Activated T-helper 2 cell treated with anti-CD3 and anti-CD28 coated beads, Interferon-gamma antibody, Interleukin-2, Interleukin-4, amounts not matched to agents 10 μg/mL and 5 μg/mL and 100 μg/mL, durations not matched to agents 14 hours and 24 hours and 36 hours (primary cell): ENCODE results near the gene GALNT2. TPM values are rescaled to one million over a fixed set of nuclear protein-coding genes. Genes with fewer than 3 reads are reported as not detected.

ENCODE experiments used
- DNase-seq: peaks from one replicate; pipeline ENCODE4 v3.0.0; 2021; ENCODE audit warnings: low spot score
- H3K27ac Mint-ChIP-seq: one replicate; pipeline ENCODE4 v1.8.0; 2021; ENCODE audit warnings: mixed read lengths
- H3K27me3 Mint-ChIP-seq: one replicate; pipeline ENCODE4 v1.8.0; 2021; ENCODE audit warnings: low read depth, mixed read lengths
- H3K36me3 Mint-ChIP-seq: one replicate; pipeline ENCODE4 v1.8.0; 2021; ENCODE audit warnings: low read depth, mixed read lengths
- H3K4me1 Mint-ChIP-seq: one replicate; pipeline ENCODE4 v1.8.0; 2021; ENCODE audit warnings: low read depth, mixed read lengths
- H3K4me3 Mint-ChIP-seq: one replicate; pipeline ENCODE4 v1.8.0; 2021; ENCODE audit warnings: low read depth, mild to moderate bottlenecking, moderate library complexity, mixed read lengths
- H3K9me3 Mint-ChIP-seq: one replicate; pipeline ENCODE4 v1.8.0; 2021; ENCODE audit warnings: mixed read lengths
- intact Hi-C: fragments of 100-400 bp; cut with micrococcal nuclease; formaldehyde crosslinking; loops from one replicate; pipeline ENCODE4 v1.15.1; 2023
- total RNA-seq: library from RNA; stranded (reverse); gene quantifications from 2 replicates; pipeline ENCODE4 v1.2.3, GENCODE V29; 2022

GALNT2 gene
- 58.9 and 59.3 TPM in 2 replicates for total RNA-seq

- peak within 1 kb of the TSS; percentile 85 for H3K27ac Mint-ChIP-seq
- H3K27me3 Mint-ChIP-seq: peaks cover 6% of the 10 kb centered on the region
- intact Hi-C loops: loop anchor here (1.0 to 5.0 kb wide), 10 partner anchors 18 to 1396 kb away; partner anchors contain the start of genes ARV1 and TTC13
- peaks cover 32% of the 10 kb centered on the region for H3K4me1 Mint-ChIP-seq
- DNase-seq: peak; percentile 87
- H3K36me3 Mint-ChIP-seq: peaks cover 3% of the 10 kb centered on the region
- peak within 1 kb of the TSS; percentile 89 for H3K4me3 Mint-ChIP-seq
- peaks cover 17% of the 10 kb centered on the region for H3K9me3 Mint-ChIP-seq
These were observed at the start of gene GALNT2 for GRCh38 chr1:230066466-230067404. GALNT2 (plus strand) TSS chr1:230067238; CDS start chr1:230067281, 43 bp downstream.

GRCh38 chr1:230020451-230020850 lies 46.6 kb upstream of the GALNT2 start:
- no peaks in the 10 kb centered on the region for H3K9me3 Mint-ChIP-seq
- no peak overlapping the region for H3K4me3 Mint-ChIP-seq
- H3K27me3 Mint-ChIP-seq: peaks cover 12% of the 10 kb centered on the region
- no peaks in the 10 kb centered on the region for H3K4me1 Mint-ChIP-seq
- intact Hi-C loops: no loop called here
- no peak overlapping the region for H3K27ac Mint-ChIP-seq
- H3K36me3 Mint-ChIP-seq: no peaks in the 10 kb centered on the region
- no peak for DNase-seq

- H3K4me1 Mint-ChIP-seq: no peaks in the 10 kb centered on the region
- peaks cover 12% of the 10 kb centered on the region for H3K27me3 Mint-ChIP-seq
- intact Hi-C loops: no loop called here
- no peak overlapping the region for H3K27ac Mint-ChIP-seq
- no peak for DNase-seq
- no peak overlapping the region for H3K4me3 Mint-ChIP-seq
- H3K9me3 Mint-ChIP-seq: no peaks in the 10 kb centered on the region
- no peaks in the 10 kb centered on the region for H3K36me3 Mint-ChIP-seq
These were observed 44.2 kb upstream of the GALNT2 start for GRCh38 chr1:230022666-230023380.

GRCh38 chr1:230025686-230026085 lies 41.4 kb upstream of the GALNT2 start:
- Mint-ChIP-seq H3K9me3 (no peaks in the 10 kb centered on the region), H3K4me1 (peaks cover 2% of the 10 kb centered on the region), H3K36me3 (no peaks in the 10 kb centered on the region), H3K4me3 (no peak overlapping the region), H3K27me3 (peaks cover 8% of the 10 kb centered on the region), H3K27ac (no peak overlapping the region)
- intact Hi-C loops: no loop called here
- no peak for DNase-seq

GRCh38 chr1:230026139-230026538 lies 40.9 kb upstream of the GALNT2 start:
- Mint-ChIP-seq H3K27ac (no peak overlapping the region), H3K9me3 (no peaks in the 10 kb centered on the region), H3K36me3 (no peaks in the 10 kb centered on the region), H3K27me3 (peaks cover 8% of the 10 kb centered on the region), H3K4me1 (peaks cover 6% of the 10 kb centered on the region), H3K4me3 (no peak overlapping the region)
- intact Hi-C loops: no loop called here
- no peak for DNase-seq

- no peaks in the 10 kb centered on the region for H3K9me3 Mint-ChIP-seq
- peaks cover 8% of the 10 kb centered on the region for H3K27me3 Mint-ChIP-seq
- intact Hi-C loops: no loop called here
- peaks cover 6% of the 10 kb centered on the region for H3K4me1 Mint-ChIP-seq
- no peak overlapping the region for H3K4me3 Mint-ChIP-seq
- no peaks in the 10 kb centered on the region for H3K36me3 Mint-ChIP-seq
- H3K27ac Mint-ChIP-seq: no peak overlapping the region
- no peak for DNase-seq
These were observed 40.5 kb upstream of the GALNT2 start for GRCh38 chr1:230026572-230026971.

GRCh38 chr1:230028602-230029223 lies 38.3 kb upstream of the GALNT2 start:
- Mint-ChIP-seq H3K9me3 (no peaks in the 10 kb centered on the region), H3K36me3 (no peaks in the 10 kb centered on the region), H3K27me3 (no peaks in the 10 kb centered on the region), H3K4me1 (peaks cover 6% of the 10 kb centered on the region), H3K27ac (no peak overlapping the region), H3K4me3 (no peak overlapping the region)
- intact Hi-C loops: no loop called here
- DNase-seq: no peak

- intact Hi-C loops: no loop called here
These were observed 37.6 kb upstream of the GALNT2 start for GRCh38 chr1:230029244-230029941.

GRCh38 chr1:230030122-230030821 lies 36.8 kb upstream of the GALNT2 start:
- no peaks in the 10 kb centered on the region for H3K36me3 Mint-ChIP-seq
- intact Hi-C loops: no loop called here
- H3K4me1 Mint-ChIP-seq: peaks cover 6% of the 10 kb centered on the region
- H3K4me3 Mint-ChIP-seq: no peak overlapping the region
- no peak overlapping the region for H3K27ac Mint-ChIP-seq
- H3K27me3 Mint-ChIP-seq: no peaks in the 10 kb centered on the region
- H3K9me3 Mint-ChIP-seq: no peaks in the 10 kb centered on the region
- DNase-seq: no peak

More at GRCh38 chr1:230029244-230029941, 37.6 kb upstream of the GALNT2 start:
- no peak for DNase-seq
- Mint-ChIP-seq H3K27ac (no peak overlapping the region), H3K36me3 (no peaks in the 10 kb centered on the region), H3K4me1 (peaks cover 6% of the 10 kb centered on the region), H3K4me3 (no peak overlapping the region), H3K9me3 (no peaks in the 10 kb centered on the region), H3K27me3 (no peaks in the 10 kb centered on the region)

GRCh38 chr1:230031131-230031530 lies 35.9 kb upstream of the GALNT2 start:
- intact Hi-C loops: no loop called here
- H3K9me3 Mint-ChIP-seq: no peaks in the 10 kb centered on the region
- no peak overlapping the region for H3K4me3 Mint-ChIP-seq
- H3K27ac Mint-ChIP-seq: no peak overlapping the region
- H3K27me3 Mint-ChIP-seq: no peaks in the 10 kb centered on the region
- H3K36me3 Mint-ChIP-seq: no peaks in the 10 kb centered on the region
- no peak for DNase-seq
- peaks cover 6% of the 10 kb centered on the region for H3K4me1 Mint-ChIP-seq

GRCh38 chr1:230032516-230033281 lies 34.3 kb upstream of the GALNT2 start:
- Mint-ChIP-seq H3K9me3 (no peaks in the 10 kb centered on the region), H3K4me1 (peaks cover 12% of the 10 kb centered on the region), H3K27ac (no peak overlapping the region), H3K36me3 (no peaks in the 10 kb centered on the region), H3K4me3 (no peak overlapping the region), H3K27me3 (no peaks in the 10 kb centered on the region)
- intact Hi-C loops: no loop called here
- no peak for DNase-seq
